ENCODE results near the gene IL17RD. TPM values are rescaled to one million over a fixed set of nuclear protein-coding genes. Genes with fewer than 3 reads are reported as not detected.
A peak's percentile ranks its signal among the peaks of the same experiment; 100 is the strongest.

The IL17RD gene
- total RNA-seq, 4 donors from 2014 or later = 2.9 to 5.9 (median 5.4) TPM

DNA sequence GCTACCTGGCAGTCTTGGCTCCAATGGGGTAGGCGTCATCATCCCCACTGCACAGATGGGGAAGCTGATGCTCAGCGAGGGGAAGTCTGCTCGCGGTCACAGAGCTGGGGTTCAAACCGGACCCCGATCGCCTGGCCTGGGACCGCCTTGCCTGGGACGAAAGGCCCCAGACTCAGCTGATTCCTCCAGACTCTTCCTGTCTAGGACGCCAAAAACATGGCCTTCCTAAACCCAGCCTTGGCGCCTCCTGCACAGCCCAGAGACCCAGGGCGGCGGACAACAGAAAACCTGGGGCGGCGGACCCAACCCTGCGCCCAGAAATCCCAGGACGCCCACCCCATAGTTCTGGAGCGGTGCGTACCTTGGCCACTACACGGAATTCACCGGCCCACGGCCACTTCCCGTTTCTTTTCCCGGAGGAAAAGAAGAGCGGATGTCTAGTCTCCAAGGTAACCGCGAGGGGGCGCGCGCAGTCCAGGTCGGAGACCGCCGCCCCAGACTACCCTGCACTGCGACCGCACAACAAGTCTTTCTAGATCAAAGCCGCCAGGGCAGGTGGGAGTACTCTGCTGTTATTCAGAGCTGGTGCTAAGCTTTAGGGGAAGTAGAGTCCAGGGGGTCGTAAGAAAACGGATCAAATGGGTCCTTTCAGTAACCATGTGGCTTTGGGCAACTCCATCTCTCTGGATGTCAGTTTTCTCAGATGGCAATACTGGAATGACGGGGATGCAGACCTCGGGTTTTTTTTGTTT, 4.9 kb upstream of the IL17RD start:
- peak overlapping the region; percentile 15 for H3K4me3 ChIP-seq (ENCODE audit: low read depth, poor library complexity, severe bottlenecking)
- peak; percentile 41 to 95 for DNase-seq (ENCODE audit: low spot score in 2 of 2)
- WGBS, 2 donors = 10 to 20% methylated on average over 29 to 40 of the region's 40 CpGs
- peak in 1 of 3 donors; percentile 56 for TF ChIP-seq CTCF (IDR thresholded peaks at IDR 0.05)
- TF ChIP-seq POLR2A (IDR thresholded peaks at IDR 0.05) = no peak
- intact Hi-C loops (cut with DNase I; ENCODE audit: low total_unique reads) = no loop called here

- H3K4me3 ChIP-seq (ENCODE audit: low read depth, poor library complexity, severe bottlenecking) = no peak overlapping the region
- intact Hi-C loops (cut with DNase I; ENCODE audit: low total_unique reads) = no loop called here
- no peak for DNase-seq (ENCODE audit: low spot score in 2 of 2)
- no peak for TF ChIP-seq CTCF (IDR thresholded peaks at IDR 0.05)
- no peak for TF ChIP-seq POLR2A (IDR thresholded peaks at IDR 0.05)
- 61 to 69% methylated on average over 3 of the region's 3 CpGs for whole genome bisulfite sequencing, 2 donors
Observed at GRCh38 chr3:57169108-57169507, 4.0 kb upstream of the IL17RD start.

DNA sequence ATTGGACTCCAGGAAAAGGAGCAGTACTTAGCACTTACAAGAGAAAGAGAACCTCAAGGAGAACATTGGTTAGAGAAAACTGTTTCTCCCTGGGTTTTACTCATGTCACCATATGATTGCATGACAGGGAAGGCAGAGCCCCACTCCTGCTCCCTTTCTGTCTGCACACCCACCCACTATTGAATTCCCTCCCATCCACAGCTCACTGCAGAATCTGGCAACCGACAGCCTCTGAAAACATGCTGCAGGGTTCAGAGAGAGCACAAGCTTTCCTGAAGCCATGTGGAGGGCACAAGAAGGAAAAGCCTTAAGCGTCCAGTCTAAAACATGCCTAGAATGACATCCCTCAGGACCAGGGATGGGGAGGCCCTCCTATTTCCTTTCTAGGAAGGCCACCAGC, 3.0 kb upstream of the IL17RD start:
- H3K4me3 ChIP-seq (ENCODE audit: low read depth, poor library complexity, severe bottlenecking) = no peak overlapping the region
- DNase-seq (ENCODE audit: low spot score in 2 of 2) = no peak
- TF ChIP-seq CTCF (IDR thresholded peaks at IDR 0.05) (no peak), POLR2A (IDR thresholded peaks at IDR 0.05) (no peak)
- intact Hi-C loops (cut with DNase I; ENCODE audit: low total_unique reads) = no loop called here
- 53 to 94% methylated on average over 2 of the region's 2 CpGs for WGBS, 2 donors

GRCh38 chr3:57166660-57167059, 1.5 kb upstream of the IL17RD start:
- TF ChIP-seq POLR2A (IDR thresholded peaks at IDR 0.05) = no peak
- no peak for TF ChIP-seq CTCF (IDR thresholded peaks at IDR 0.05)
- no peak for DNase-seq (ENCODE audit: low spot score in 2 of 2)
- no peak overlapping the region for H3K4me3 ChIP-seq (ENCODE audit: low read depth, poor library complexity, severe bottlenecking)
- 72 to 88% methylated on average over 2 of the region's 2 CpGs for WGBS, 2 donors
- intact Hi-C loops (cut with DNase I; ENCODE audit: low total_unique reads) = no loop called here

GRCh38 chr3:57165641-57166040, 488 bp upstream of the IL17RD start:
- TF ChIP-seq CTCF (IDR thresholded peaks at IDR 0.05) = no peak
- no peak for TF ChIP-seq POLR2A (IDR thresholded peaks at IDR 0.05)
- no peak overlapping the region for H3K4me3 ChIP-seq (ENCODE audit: low read depth, poor library complexity, severe bottlenecking)
- WGBS, 2 donors = 27 to 41% methylated on average over 4 of the region's 4 CpGs
- intact Hi-C loops (cut with DNase I; ENCODE audit: low total_unique reads) = no loop called here
- no peak for DNase-seq (ENCODE audit: low spot score in 2 of 2)

DNA sequence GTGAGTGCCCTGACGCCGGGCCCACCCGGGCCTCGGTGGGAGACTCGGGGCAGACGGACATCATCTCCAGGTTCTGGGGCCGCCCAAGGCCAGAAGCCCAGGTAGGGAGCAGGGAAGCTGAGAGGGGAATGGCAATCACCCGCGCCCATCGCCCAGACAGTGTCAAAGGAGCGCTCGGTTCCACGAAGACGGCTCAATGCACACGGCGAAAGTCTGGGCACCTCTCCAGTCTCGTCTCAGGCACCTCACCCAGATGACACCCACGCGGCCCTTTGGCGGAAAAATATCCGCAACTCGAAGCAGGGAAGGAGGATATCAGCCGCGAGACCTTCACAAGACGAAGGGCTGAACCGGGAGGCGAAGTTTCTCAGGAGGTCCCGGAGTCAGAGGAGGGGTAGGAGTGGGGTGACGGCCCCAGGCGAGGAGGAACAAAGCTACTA, 916 bp downstream of the IL17RD start:
- intact Hi-C loops (cut with DNase I; ENCODE audit: low total_unique reads) = no loop called here
- peak; percentile 21 to 90 for DNase-seq (ENCODE audit: low spot score in 2 of 2)
- H3K4me3 ChIP-seq (ENCODE audit: low read depth, poor library complexity, severe bottlenecking) = peak overlapping the region; percentile 48
- TF ChIP-seq POLR2A (IDR thresholded peaks at IDR 0.05) (no peak), CTCF (IDR thresholded peaks at IDR 0.05) (no peak)
- WGBS, 2 donors = 3 to 8% methylated on average over 29 to 30 of the region's 30 CpGs
